Fibroblast of pulmonary artery (primary cell): ENCODE data around the gene ZNF202.
"Not testable (repeated sequence)": the region's sequence is repeated elsewhere in the genome, so short reads cannot be mapped to it uniquely, and the experiment has no call there.

Source experiments
- DNase-seq: peaks from one replicate; pipeline ENCODE4 v3.0.0-alpha.2; 2010; ENCODE audit warnings: low read depth
- H3K4me3 ChIP-seq: replicated peaks from 2 replicates; pipeline ENCODE4 v1.5.1; 2011; ENCODE audit warnings: low read depth, mild to moderate bottlenecking, control low read depth, low read length, moderate library complexity
- CTCF ChIP-seq: IDR thresholded peaks from 2 replicates; pipeline ENCODE4 v1.5.1; 2011; ENCODE audit warnings: mild to moderate bottlenecking, control low read depth, low read length, inconsistent platforms; ENCODE audit errors: missing control alignments

The ZNF202 gene

GRCh38 chr11:123755813-123756212 lies 14.4 kb upstream of the ZNF202 start:
- no peak for DNase-seq

GRCh38 chr11:123755344-123755743 lies 13.9 kb upstream of the ZNF202 start:
- TF ChIP-seq CTCF, result no peak
- H3K4me3 ChIP-seq, result no peak overlapping the region
- no peak for DNase-seq

More at GRCh38 chr11:123755813-123756212, 14.4 kb upstream of the ZNF202 start:
- no peak for TF ChIP-seq CTCF
- H3K4me3 ChIP-seq, result no peak overlapping the region

- DNase-seq, result no peak
- H3K4me3 ChIP-seq, result no peak within 1 kb of the TSS
- TF ChIP-seq CTCF, result no peak
These were observed 12.7 kb upstream of the ZNF202 start, which contains the start of gene OR6X1 for GRCh38 chr11:123754101-123754568. OR6X1 (minus strand) TSS chr11:123754518; CDS start chr11:123754518, 0 bp downstream.

- no peak for DNase-seq
- no peak overlapping the region for H3K4me3 ChIP-seq
- no peak for TF ChIP-seq CTCF
These were observed 11.7 kb upstream of the ZNF202 start for GRCh38 chr11:123753110-123753509.

- DNase-seq, result no peak
- TF ChIP-seq CTCF, result no peak
These were observed 10.3 kb upstream of the ZNF202 start for GRCh38 chr11:123751781-123752180.

GRCh38 chr11:123748349-123748748 lies 6.9 kb upstream of the ZNF202 start:
- DNase-seq, result not testable (repeated sequence)

More at GRCh38 chr11:123751781-123752180, 10.3 kb upstream of the ZNF202 start:
- no peak overlapping the region for H3K4me3 ChIP-seq

GRCh38 chr11:123745764-123746451 lies 4.4 kb upstream of the ZNF202 start:
- no peak for TF ChIP-seq CTCF
- H3K4me3 ChIP-seq, result no peak overlapping the region
- no peak for DNase-seq

More at GRCh38 chr11:123748349-123748748, 6.9 kb upstream of the ZNF202 start:
- not testable (repeated sequence) for H3K4me3 ChIP-seq
